Activated CD4-positive, alpha-beta T cell treated with anti-CD3 and anti-CD28 coated beads, Interleukin-2, amount 50 U/mL, for 16 hours (primary cell): ENCODE results near the gene IRF2.

Experiments
- DNase-seq: peaks from one replicate; pipeline ENCODE4 v3.0.0-alpha.2; 2020

The IRF2 gene

GRCh38 chr4:184473499-184474262, 669 bp downstream of the IRF2 start:
- DNase-seq: peak; percentile 76

DNA sequence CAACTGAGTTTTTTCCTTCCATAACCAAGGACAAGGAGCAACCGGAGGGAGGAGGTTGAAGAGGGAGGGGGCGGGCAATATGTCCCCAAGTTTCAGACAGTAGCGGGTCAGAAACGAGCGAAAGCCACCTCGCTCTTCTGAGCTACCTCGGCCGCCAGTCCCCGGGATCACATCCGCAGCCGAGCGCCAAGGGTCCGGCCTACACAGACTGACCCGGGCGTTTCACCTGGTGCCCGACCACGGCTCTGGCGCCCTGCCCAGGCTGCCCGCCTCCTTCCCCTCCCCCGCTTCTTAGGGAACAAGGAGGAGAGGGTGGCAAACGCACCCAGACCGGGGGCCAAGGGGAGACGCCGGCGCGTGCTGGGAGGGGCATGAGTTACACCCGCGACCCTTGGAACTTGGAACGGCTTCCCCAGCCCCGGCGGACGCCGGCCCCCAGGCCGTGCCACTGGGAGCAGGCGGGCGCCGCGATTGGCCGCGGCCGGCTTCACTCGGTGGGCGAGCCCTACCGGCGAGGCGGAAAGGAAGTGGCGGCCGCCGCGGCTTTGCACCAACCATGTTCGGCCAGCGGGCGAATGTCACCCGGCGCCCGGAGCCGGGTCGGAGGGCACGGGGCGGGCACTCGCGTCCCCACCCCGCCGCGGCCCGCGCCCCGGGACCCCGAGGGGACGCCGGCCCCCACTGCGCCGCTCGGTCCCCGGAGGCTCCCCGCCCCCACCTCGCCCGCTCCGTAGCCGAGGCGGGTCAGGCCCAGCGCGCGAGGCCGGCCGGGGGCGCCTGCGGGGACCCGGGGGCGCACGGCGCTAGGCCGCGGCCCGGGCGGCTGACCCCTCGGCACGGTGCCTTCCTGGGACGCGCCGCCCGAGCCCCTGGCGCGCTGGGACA, 1.5 kb downstream of the IRF2 start:
- DNase-seq: peak; percentile 75

DNA sequence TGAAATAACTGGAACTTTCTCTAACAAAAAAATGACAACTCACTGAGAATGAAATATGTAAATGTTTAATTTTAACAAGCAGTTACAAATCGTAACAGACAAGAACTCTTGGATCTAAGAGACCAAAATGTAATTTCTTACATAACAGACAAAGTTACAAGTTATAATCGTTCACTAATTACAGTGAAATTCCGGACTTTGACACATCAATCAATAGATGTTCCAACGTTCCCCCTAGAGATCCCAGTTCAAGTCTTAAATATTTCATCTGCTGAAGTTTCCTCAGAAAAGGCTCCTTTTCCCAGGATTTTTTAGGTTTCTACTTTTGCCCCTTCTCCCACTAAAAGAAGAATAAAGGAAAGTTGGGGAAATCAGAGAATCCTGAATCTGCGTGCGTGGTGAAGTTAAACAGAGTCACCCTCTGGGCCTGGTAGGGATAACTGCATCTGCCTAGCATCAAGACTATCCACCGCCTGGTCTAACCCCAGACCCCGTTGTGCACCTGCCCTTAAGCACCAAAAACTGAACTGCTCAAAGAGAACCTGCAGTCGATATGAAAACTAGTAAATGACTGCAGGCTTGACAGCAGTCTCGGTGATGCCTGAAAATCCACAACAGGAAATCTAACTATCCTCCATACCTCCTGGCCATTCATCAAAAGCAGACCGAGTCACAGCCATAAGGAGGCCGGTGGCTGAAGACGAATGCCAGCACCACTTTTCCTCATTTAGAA, 2.3 kb downstream of the IRF2 start:
- DNase-seq: peak; percentile 48

DNA sequence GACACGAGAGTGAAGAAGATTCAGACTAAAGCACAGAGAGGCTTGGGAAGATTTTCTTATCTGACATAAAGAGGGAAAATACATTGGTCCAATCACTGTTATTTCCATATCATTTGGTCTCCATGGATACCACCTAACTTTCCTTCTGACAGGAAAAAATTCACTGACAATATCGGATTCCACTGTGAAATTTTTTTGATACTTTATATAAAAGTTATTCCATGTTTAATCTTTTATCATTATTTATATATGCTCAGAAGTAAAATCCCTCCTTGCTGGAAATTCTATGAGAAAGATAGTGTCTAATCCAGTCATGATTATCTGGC, 3.6 kb downstream of the IRF2 start:
- DNase-seq: no peak

GRCh38 chr4:184466634-184467033, 7.7 kb downstream of the IRF2 start:
- no peak for DNase-seq

- DNase-seq: no peak
Observed at GRCh38 chr4:184464759-184465454, 9.4 kb downstream of the IRF2 start.

DNA sequence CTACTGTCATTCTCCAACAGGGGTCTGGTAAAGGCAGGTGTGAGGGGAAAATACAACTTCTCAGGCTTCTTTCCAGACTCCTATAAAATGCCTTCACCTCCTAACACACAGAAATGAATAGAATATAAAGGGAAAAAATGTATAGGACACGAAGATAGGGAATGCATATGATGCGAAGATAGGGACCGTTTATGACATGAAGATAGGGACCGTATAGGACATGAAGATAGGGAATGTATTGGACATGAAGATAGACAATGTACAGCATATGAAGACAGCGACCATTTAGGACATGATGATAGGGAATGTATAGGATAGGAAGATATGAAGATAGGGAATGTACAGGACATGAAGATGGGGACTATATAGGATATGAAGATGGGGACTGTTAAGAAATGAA, 10.5 kb downstream of the IRF2 start:
- DNase-seq: no peak

DNA sequence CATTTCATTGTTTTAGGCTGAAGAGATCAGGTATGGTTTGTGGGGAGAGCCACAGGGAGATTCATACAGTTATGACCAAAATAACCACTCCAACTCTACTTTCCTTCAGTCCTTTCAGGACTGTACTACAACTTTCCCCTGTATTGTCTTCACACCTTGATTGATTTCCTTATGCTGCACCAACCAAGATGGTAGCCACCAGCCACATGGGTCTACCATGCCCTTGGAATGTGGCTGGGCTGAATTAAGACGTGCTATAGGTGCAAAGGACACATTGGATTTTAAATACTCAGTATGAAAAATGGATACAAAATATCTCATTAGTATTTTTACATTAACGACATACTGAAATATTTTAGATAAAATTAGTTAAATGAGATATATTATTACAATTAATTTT, 11.2 kb downstream of the IRF2 start:
- no peak for DNase-seq

- no peak for DNase-seq
Observed at GRCh38 chr4:184462724-184463123, 11.6 kb downstream of the IRF2 start.

- no peak for DNase-seq
Observed at GRCh38 chr4:184461711-184462441, 12.5 kb downstream of the IRF2 start.

- no peak for DNase-seq
Observed at GRCh38 chr4:184460499-184461285, 13.7 kb downstream of the IRF2 start.

- peak; percentile 61 for DNase-seq
Observed at GRCh38 chr4:184459413-184459812, 14.9 kb downstream of the IRF2 start.

- DNase-seq: no peak
Observed at GRCh38 chr4:184457535-184458249, 16.7 kb downstream of the IRF2 start.

DNA sequence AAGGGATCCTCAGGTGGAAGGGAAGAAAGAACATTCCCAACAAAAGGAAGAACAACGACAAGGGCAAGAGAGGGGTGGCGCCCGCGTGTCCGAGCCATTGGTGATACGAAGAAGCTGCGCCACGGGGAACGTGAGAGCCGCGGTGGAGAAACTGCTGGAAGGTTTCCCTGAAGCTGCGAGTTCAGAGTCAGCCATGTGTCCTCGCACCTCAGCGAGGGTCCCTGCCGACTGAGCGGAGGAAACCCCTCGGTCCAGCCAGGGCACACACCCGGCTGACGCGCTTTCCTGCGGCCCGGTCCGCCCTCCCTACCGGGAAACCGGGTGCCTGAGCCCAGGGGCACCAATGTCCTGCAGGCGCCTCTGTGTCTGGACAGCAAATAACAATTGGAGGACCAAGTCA, 18.0 kb downstream of the IRF2 start:
- no peak for DNase-seq

DNA sequence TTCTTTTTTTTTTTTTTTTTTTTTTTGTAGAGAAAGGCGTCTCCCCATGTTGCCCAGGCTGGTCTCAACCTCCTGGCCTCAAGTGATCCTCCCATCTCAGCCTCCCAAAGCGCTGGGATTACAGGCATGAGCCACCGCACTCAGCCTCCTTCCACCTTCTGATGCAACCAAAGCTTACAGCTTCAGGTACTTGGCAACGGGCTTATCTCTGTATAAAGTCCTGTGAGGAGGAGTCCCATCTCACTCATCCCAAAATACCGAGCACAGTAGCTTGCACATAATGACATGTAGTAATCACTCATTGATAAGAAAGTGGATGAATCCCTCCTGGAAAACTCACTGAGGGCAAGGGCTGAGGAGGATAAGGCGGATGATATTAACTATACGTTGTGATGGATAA, 19.1 kb downstream of the IRF2 start:
- DNase-seq: no peak

- peak; percentile 62 for DNase-seq
Observed at GRCh38 chr4:184453365-184454160, 20.8 kb downstream of the IRF2 start.

DNA sequence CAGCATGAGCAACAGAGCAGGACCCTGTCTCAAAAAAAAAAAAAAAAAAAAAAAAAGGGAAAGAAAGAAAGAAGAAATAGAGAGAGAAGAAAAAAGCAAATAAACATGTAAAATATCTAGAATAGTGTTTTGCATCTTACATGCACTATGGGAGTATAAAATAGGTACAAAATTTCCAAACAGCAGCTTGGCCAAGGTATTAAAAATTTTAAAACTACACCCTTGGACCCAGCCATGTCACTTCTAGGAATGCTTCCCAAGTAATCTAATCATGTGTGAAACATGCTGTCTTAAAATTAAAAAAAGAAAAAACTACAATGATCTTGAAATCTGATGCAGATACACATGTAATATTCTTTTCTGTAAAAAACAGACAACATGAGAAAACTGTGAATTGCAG, 21.6 kb downstream of the IRF2 start:
- DNase-seq: no peak

DNA sequence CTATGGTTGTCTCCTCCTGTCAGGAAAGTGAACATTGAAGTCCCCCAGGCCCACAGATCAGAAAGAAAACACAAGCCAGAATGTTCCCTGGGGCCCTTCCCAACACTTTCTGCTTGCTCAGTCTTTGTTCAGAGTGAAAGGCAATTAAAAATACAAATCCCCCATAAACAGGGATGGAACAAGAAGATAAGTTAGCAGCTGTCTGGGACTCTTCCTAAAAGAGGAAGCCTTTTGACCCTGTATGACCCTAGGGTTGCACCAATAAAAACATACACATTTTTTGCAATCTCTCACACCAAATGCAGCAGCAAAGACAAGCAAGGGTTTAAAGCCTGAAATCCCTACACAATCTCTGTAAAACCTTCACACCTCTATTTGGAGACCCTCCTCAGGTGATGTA, 22.6 kb downstream of the IRF2 start:
- DNase-seq: no peak

DNA sequence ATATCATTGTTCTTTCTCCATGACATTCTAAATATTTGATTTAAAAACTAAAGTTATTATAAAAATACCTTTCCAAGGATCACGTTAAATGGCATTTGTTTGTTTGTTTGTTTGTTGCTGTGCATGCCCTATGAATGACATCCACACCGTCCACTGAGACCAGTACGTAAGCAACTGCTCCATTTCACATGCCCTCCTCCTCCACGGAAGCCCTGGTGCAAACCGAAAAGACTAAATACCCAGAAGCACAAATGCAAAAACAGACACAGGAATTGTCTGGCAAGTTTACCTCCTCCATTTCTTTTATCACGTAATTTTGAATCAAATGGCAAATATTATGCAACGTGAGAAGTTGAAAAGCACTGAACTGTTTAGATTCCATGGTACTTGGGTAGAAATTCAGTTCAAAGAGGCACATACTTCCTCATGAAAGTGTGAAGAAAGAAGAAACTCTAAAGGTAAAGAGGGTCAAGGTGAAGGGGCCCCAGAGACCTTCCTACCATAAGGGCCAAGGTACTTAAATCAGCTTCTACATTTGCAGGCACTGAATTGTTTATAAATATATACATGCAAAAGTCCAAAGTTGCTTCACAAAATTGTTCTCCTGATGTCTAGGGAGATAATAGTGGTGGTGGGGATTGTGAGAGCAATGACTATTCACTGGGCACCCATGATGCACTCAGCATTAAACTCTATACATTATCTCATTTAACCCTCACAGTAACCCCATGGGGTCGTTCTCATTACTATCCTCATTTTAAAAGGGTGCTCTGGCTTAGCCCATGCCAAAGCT, 23.4 kb downstream of the IRF2 start:
- no peak for DNase-seq
